Stomach smooth muscle (tissue), 2 donors: Measurements from ENCODE around the gene WIZ.

Source experiments
- H3K27ac ChIP-seq: one replicate; pipeline ENCODE4 v1.7.0; 2013; ENCODE audit warnings: mild to moderate bottlenecking, low read length, inconsistent platforms
- H3K27me3 ChIP-seq, 2 donors: one replicate each; pipeline ENCODE4 v1.7.0; 2013; ENCODE audit warnings: low read length in 2 of 2; ENCODE audit not compliant: insufficient read depth in 2 of 2, control insufficient read depth in 1 of 2
- H3K36me3 ChIP-seq, 2 donors: one replicate each; pipeline ENCODE4 v1.7.0; 2013; ENCODE audit warnings: low read length in 2 of 2; ENCODE audit not compliant: control insufficient read depth in 2 of 2, insufficient read depth in 2 of 2
- H3K4me1 ChIP-seq: one replicate; pipeline ENCODE4 v1.7.0; 2013; ENCODE audit warnings: low read length; ENCODE audit not compliant: control insufficient read depth, insufficient read depth
- H3K4me3 ChIP-seq, 2 donors: one replicate each; pipeline ENCODE4 v1.7.0; 2013; ENCODE audit warnings: low read length in 2 of 2
- H3K9ac ChIP-seq, 2 donors: one replicate each; pipeline ENCODE4 v1.7.0; 2013; ENCODE audit warnings: low read length in 2 of 2, mild to moderate bottlenecking in 1 of 2
- H3K9me3 ChIP-seq, 2 donors: one replicate each; pipeline ENCODE4 v1.7.0; 2013; ENCODE audit warnings: low read length in 2 of 2; ENCODE audit not compliant: control insufficient read depth in 2 of 2
- donor health status: healthy.
- donor health status: Pancreatic carcinoma.

Gene WIZ

GRCh38 chr19:15443325-15443724 is 6.4 kb downstream of the WIZ start:
- H3K9me3 ChIP-seq: no peaks in the 10 kb centered on the region
- peaks cover 15% of the 10 kb centered on the region for H3K4me1 ChIP-seq
- peaks cover 4 to 12% of the 10 kb centered on the region in 2 donors for H3K36me3 ChIP-seq
- no peak overlapping the region for H3K9ac ChIP-seq
- H3K27me3 ChIP-seq: no peaks in the 10 kb centered on the region
- H3K4me3 ChIP-seq: no peak overlapping the region
- H3K27ac ChIP-seq: no peak overlapping the region

- Histone ChIP-seq H3K9ac (no peak overlapping the region), H3K27me3 (no peaks in the 10 kb centered on the region), H3K27ac (no peak overlapping the region), H3K4me1 (peaks cover 20% of the 10 kb centered on the region), H3K9me3 (no peaks in the 10 kb centered on the region), H3K36me3 (peaks cover 1 to 11% of the 10 kb centered on the region in 2 donors), H3K4me3 (no peak overlapping the region)
These were observed 7.4 kb downstream of the WIZ start for GRCh38 chr19:15442142-15442920.

GRCh38 chr19:15441317-15441716 is 8.4 kb downstream of the WIZ start:
- no peaks in the 10 kb centered on the region for H3K9me3 ChIP-seq
- no peaks in the 10 kb centered on the region for H3K27me3 ChIP-seq
- no peak overlapping the region for H3K9ac ChIP-seq
- H3K4me3 ChIP-seq: no peak overlapping the region
- peaks cover 29% of the 10 kb centered on the region for H3K4me1 ChIP-seq
- H3K36me3 ChIP-seq: peaks cover 0 to 5% of the 10 kb centered on the region in 2 donors
- H3K27ac ChIP-seq: no peak overlapping the region

- no peak overlapping the region for H3K9ac ChIP-seq
- H3K9me3 ChIP-seq: no peaks in the 10 kb centered on the region
- no peak overlapping the region for H3K4me3 ChIP-seq
- no peak overlapping the region for H3K27ac ChIP-seq
- peaks cover 29% of the 10 kb centered on the region for H3K4me1 ChIP-seq
- peaks cover 0 to 3% of the 10 kb centered on the region in 2 donors for H3K36me3 ChIP-seq
- no peaks in the 10 kb centered on the region for H3K27me3 ChIP-seq
These were observed 9.7 kb downstream of the WIZ start for GRCh38 chr19:15439821-15440641.

GRCh38 chr19:15439078-15439799 is 10.5 kb downstream of the WIZ start:
- Histone ChIP-seq H3K9me3 (no peaks in the 10 kb centered on the region), H3K36me3 (no peaks in the 10 kb centered on the region), H3K27me3 (no peaks in the 10 kb centered on the region), H3K27ac (peak overlapping the region; percentile 85), H3K4me1 (peaks cover 29% of the 10 kb centered on the region), H3K9ac (no peak overlapping the region), H3K4me3 (no peak overlapping the region)

GRCh38 chr19:15438577-15438976 is 11.2 kb downstream of the WIZ start:
- H3K9ac ChIP-seq: no peak overlapping the region
- H3K4me3 ChIP-seq: no peak overlapping the region
- H3K27ac ChIP-seq: peak overlapping the region; percentile 85

GRCh38 chr19:15438124-15438496 is 11.6 kb downstream of the WIZ start:
- no peaks in the 10 kb centered on the region for H3K36me3 ChIP-seq
- H3K4me3 ChIP-seq: peak overlapping the region in 1 of 2 donors; percentile 35
- H3K27me3 ChIP-seq: no peaks in the 10 kb centered on the region
- H3K9ac ChIP-seq: peak overlapping the region; percentile 32 to 51
- H3K4me1 ChIP-seq: peaks cover 36% of the 10 kb centered on the region
- no peaks in the 10 kb centered on the region for H3K9me3 ChIP-seq
- peak overlapping the region; percentile 85 for H3K27ac ChIP-seq

More at GRCh38 chr19:15438577-15438976, 11.2 kb downstream of the WIZ start:
- H3K9me3 ChIP-seq: no peaks in the 10 kb centered on the region
- no peaks in the 10 kb centered on the region for H3K36me3 ChIP-seq
- H3K27me3 ChIP-seq: no peaks in the 10 kb centered on the region
- peaks cover 32% of the 10 kb centered on the region for H3K4me1 ChIP-seq

GRCh38 chr19:15437355-15438123 is 12.2 kb downstream of the WIZ start:
- Histone ChIP-seq H3K4me3 (peak overlapping the region in 1 of 2 donors; percentile 35), H3K27me3 (no peaks in the 10 kb centered on the region), H3K9ac (peak overlapping the region; percentile 32 to 51), H3K4me1 (peaks cover 38% of the 10 kb centered on the region), H3K9me3 (no peaks in the 10 kb centered on the region), H3K36me3 (no peaks in the 10 kb centered on the region), H3K27ac (peak overlapping the region; percentile 85)

GRCh38 chr19:15436826-15437110 is 13.0 kb downstream of the WIZ start:
- H3K27ac ChIP-seq: peak overlapping the region; percentile 85
- no peak overlapping the region for H3K9ac ChIP-seq
- no peaks in the 10 kb centered on the region for H3K27me3 ChIP-seq
- peaks cover 40% of the 10 kb centered on the region for H3K4me1 ChIP-seq
- no peaks in the 10 kb centered on the region for H3K36me3 ChIP-seq
- no peaks in the 10 kb centered on the region for H3K9me3 ChIP-seq
- no peak overlapping the region for H3K4me3 ChIP-seq
